Neural progenitor cell (in vitro differentiated cells): ENCODE measurements around the gene MUC12. TPM values are rescaled to one million over a fixed set of nuclear protein-coding genes. Genes with fewer than 3 reads are reported as not detected.

Source experiments
- DNase-seq: peaks from one replicate; pipeline ENCODE4 v3.0.0-alpha.2; 2016; ENCODE audit warnings: low spot score
- H2AFZ ChIP-seq: fragments of 200-600 bp; sonication (generic); replicated peaks from 2 replicates; pipeline ENCODE4 v1.6.1; 2016; ENCODE audit warnings: antibody characterized with exemption
- H3F3A ChIP-seq: fragments of 200-600 bp; sonication (generic); 2 replicates; pipeline ENCODE4 v1.6.1; 2016; ENCODE audit warnings: antibody characterized with exemption, low read depth
- H3K27ac ChIP-seq: fragments of 200-600 bp; sonication (generic); 2 replicates; pipeline ENCODE4 v1.5.1; 2016; ENCODE audit warnings: mild to moderate bottlenecking
- H3K27me3 ChIP-seq: fragments of 200-600 bp; sonication (generic); 2 replicates; pipeline ENCODE4 v1.6.1; 2016; ENCODE audit warnings: mild to moderate bottlenecking, moderate library complexity
- H3K36me3 ChIP-seq: fragments of 200-600 bp; sonication (generic); 2 replicates; pipeline ENCODE4 v1.5.1; 2016
- H3K4me1 ChIP-seq: fragments of 200-600 bp; sonication (generic); 2 replicates; pipeline ENCODE4 v1.6.1; 2016; ENCODE audit warnings: mixed run types
- H3K4me2 ChIP-seq: fragments of 200-600 bp; sonication (generic); 2 replicates; pipeline ENCODE4 v1.6.1; 2016
- H3K4me3 ChIP-seq: fragments of 200-600 bp; sonication (generic); 2 replicates; pipeline ENCODE4 v1.5.1; 2016
- H3K79me2 ChIP-seq: fragments of 200-600 bp; sonication (generic); 2 replicates; pipeline ENCODE4 v1.6.1; 2016; ENCODE audit warnings: low read depth
- H3K9ac ChIP-seq: fragments of 200-600 bp; sonication (generic); 2 replicates; pipeline ENCODE4 v1.6.1; 2016
- H3K9me3 ChIP-seq: fragments of 200-600 bp; sonication (generic); 2 replicates; pipeline ENCODE4 v1.5.1; 2016; ENCODE audit warnings: low read depth
- H4K20me1 ChIP-seq: fragments of 200-600 bp; sonication (generic); 2 replicates; pipeline ENCODE4 v1.6.1; 2016; ENCODE audit warnings: low read depth
- H3K27ac Mint-ChIP-seq: 3 replicates; pipeline ENCODE4 v1.8.0; 2021; ENCODE audit warnings: mixed read lengths
- H3K27me3 Mint-ChIP-seq: 2 replicates; pipeline ENCODE4 v1.8.0; 2022; ENCODE audit warnings: low read depth, mild to moderate bottlenecking, inconsistent platforms, moderate library complexity, mixed read lengths; ENCODE audit not compliant: insufficient read depth
- H3K36me3 Mint-ChIP-seq: 3 replicates; pipeline ENCODE4 v1.8.0; 2021; ENCODE audit warnings: mixed read lengths
- H3K4me1 Mint-ChIP-seq: 3 replicates; pipeline ENCODE4 v1.8.0; 2021; ENCODE audit warnings: mixed read lengths
- H3K4me3 Mint-ChIP-seq: 3 replicates; pipeline ENCODE4 v1.8.0; 2021; ENCODE audit warnings: mild to moderate bottlenecking, moderate library complexity, mixed read lengths
- H3K9me3 Mint-ChIP-seq: 3 replicates; pipeline ENCODE4 v1.8.0; 2020; ENCODE audit warnings: mixed read lengths
- CTCF ChIP-seq: fragments of 200-600 bp; sonication (generic); IDR thresholded peaks from 2 replicates; pipeline ENCODE4 v1.5.1; 2017; ENCODE audit warnings: antibody characterized with exemption, mild to moderate bottlenecking
- EZH2 ChIP-seq: fragments of 200-600 bp; sonication (generic); IDR thresholded peaks from 2 replicates; pipeline ENCODE4 v1.6.1; 2017; ENCODE audit warnings: antibody characterized with exemption, mild to moderate bottlenecking, moderate library complexity
- EZH2phosphoT487 ChIP-seq: fragments of 200-600 bp; sonication (generic); IDR thresholded peaks from 2 replicates; pipeline ENCODE4 v1.6.1; 2017; ENCODE audit warnings: antibody characterized with exemption
- total RNA-seq: library from RNA; depleted of rRNA; stranded (reverse); fragments of >200 nt; gene quantifications from 2 replicates; pipeline ENCODE4 v1.2.3, GENCODE V29; 2015; ENCODE audit warnings: low replicate concordance

The MUC12 gene
- total RNA-seq, 1 donor from 2014 or later: not detected

GRCh38 chr7:100963386-100963785 is 6.0 kb upstream of the MUC12 start:
- no peak for TF ChIP-seq CTCF
- TF ChIP-seq EZH2phosphoT487: no peak
- TF ChIP-seq EZH2: no peak
- Histone ChIP-seq H3K9me3 (no peaks in the 10 kb centered on the region), H3K27ac (no peak overlapping the region), H3K9ac (no peak overlapping the region), H3K4me3 (no peak overlapping the region), H3K79me2 (no peaks in the 10 kb centered on the region), H3K4me2 (no peak overlapping the region), H3K27me3 (peaks cover 72% of the 10 kb centered on the region), H3K4me1 (peaks cover 8% of the 10 kb centered on the region), H2AFZ (no peak overlapping the region), H3K36me3 (no peaks in the 10 kb centered on the region), H3F3A (peaks cover 17% of the 10 kb centered on the region), H4K20me1 (peaks cover 8% of the 10 kb centered on the region)
- Mint-ChIP-seq H3K4me3 (no peak overlapping the region), H3K27me3 (peaks cover 40% of the 10 kb centered on the region), H3K9me3 (no peaks in the 10 kb centered on the region), H3K27ac (no peak overlapping the region), H3K36me3 (no peaks in the 10 kb centered on the region), H3K4me1 (peaks cover 22% of the 10 kb centered on the region)
- no peak for DNase-seq

- no peak overlapping the region for H3K27ac ChIP-seq
- Mint-ChIP-seq H3K27ac (no peak overlapping the region), H3K4me3 (no peak overlapping the region), H3K9me3 (no peaks in the 10 kb centered on the region), H3K27me3 (peaks cover 45% of the 10 kb centered on the region), H3K36me3 (no peaks in the 10 kb centered on the region), H3K4me1 (peaks cover 22% of the 10 kb centered on the region)
- H3K4me1 ChIP-seq: peaks cover 8% of the 10 kb centered on the region
- no peaks in the 10 kb centered on the region for H3K79me2 ChIP-seq
- H4K20me1 ChIP-seq: peaks cover 8% of the 10 kb centered on the region
- DNase-seq: no peak
- H3K36me3 ChIP-seq: no peaks in the 10 kb centered on the region
- H3K9me3 ChIP-seq: no peaks in the 10 kb centered on the region
- no peak overlapping the region for H3K9ac ChIP-seq
- no peak overlapping the region for H2AFZ ChIP-seq
- H3K4me3 ChIP-seq: no peak overlapping the region
- H3K27me3 ChIP-seq: peaks cover 77% of the 10 kb centered on the region
- H3K4me2 ChIP-seq: no peak overlapping the region
- TF ChIP-seq CTCF: no peak
- no peak for TF ChIP-seq EZH2phosphoT487
- TF ChIP-seq EZH2: no peak
- peaks cover 17% of the 10 kb centered on the region for H3F3A ChIP-seq
Measured at GRCh38 chr7:100963874-100964273, 5.5 kb upstream of the MUC12 start.

DNA sequence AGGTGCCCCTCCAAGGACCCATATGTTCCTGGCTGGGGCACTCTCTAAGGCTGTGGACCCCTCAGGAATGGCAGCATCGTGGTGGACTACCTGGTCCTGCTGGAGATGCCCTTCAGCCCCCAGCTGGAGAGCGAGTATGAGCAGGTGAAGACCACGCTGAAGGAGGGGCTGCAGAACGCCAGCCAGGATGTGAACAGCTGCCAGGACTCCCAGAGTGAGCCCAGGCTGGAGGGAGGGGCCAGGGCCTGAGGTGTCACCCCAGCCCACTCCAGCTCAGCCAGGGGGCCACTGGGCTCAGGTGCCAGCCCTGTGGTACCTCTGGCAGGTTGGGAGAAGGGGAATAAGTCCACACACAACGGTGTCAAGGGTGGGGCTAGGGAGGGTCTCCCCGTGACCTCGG is 4.7 kb upstream of the MUC12 start:
- Histone ChIP-seq H3K4me2 (no peak overlapping the region), H3K9me3 (no peaks in the 10 kb centered on the region), H3K27me3 (peaks cover 80% of the 10 kb centered on the region), H3K79me2 (no peaks in the 10 kb centered on the region), H3K4me3 (no peak overlapping the region), H3K27ac (no peak overlapping the region), H4K20me1 (peaks cover 8% of the 10 kb centered on the region), H2AFZ (no peak overlapping the region), H3F3A (peaks cover 17% of the 10 kb centered on the region), H3K4me1 (peaks cover 8% of the 10 kb centered on the region), H3K36me3 (no peaks in the 10 kb centered on the region), H3K9ac (no peak overlapping the region)
- Mint-ChIP-seq H3K36me3 (no peaks in the 10 kb centered on the region), H3K4me3 (no peak overlapping the region), H3K27ac (no peak overlapping the region), H3K9me3 (no peaks in the 10 kb centered on the region), H3K27me3 (peaks cover 52% of the 10 kb centered on the region), H3K4me1 (peaks cover 25% of the 10 kb centered on the region)
- no peak for DNase-seq
- no peak for TF ChIP-seq EZH2phosphoT487
- no peak for TF ChIP-seq CTCF
- TF ChIP-seq EZH2: no peak
